H7 (cell line): ENCODE measurements around the gene GSG1L. TPM values are rescaled to one million over a fixed set of nuclear protein-coding genes. Genes with fewer than 3 reads are reported as not detected.
"Not testable (repeated sequence)": the region's sequence is repeated elsewhere in the genome, so short reads cannot be mapped to it uniquely, and the experiment has no call there.

ENCODE experiments used
- DNase-seq: peaks from one replicate; pipeline ENCODE4 v3.0.0; 2012
- H3K27me3 ChIP-seq: 2 replicates; pipeline ENCODE4 v1.6.0; 2011; ENCODE audit warnings: mild to moderate bottlenecking, low read length; ENCODE audit not compliant: control insufficient read depth, insufficient read depth
- H3K36me3 ChIP-seq: replicated peaks from 2 replicates; pipeline ENCODE4 v1.5.1; 2011; ENCODE audit warnings: low read length; ENCODE audit not compliant: control insufficient read depth, insufficient read depth
- H3K4me3 ChIP-seq: 2 replicates; pipeline ENCODE4 v1.5.1; 2011; ENCODE audit warnings: low read depth, mild to moderate bottlenecking, control low read depth, low read length, moderate library complexity; ENCODE audit not compliant: insufficient read depth
- total RNA-seq: library from RNA; depleted of rRNA; stranded (reverse); fragments of >200 nt; shearing (Covaris generic); gene quantifications from 2 replicates; pipeline ENCODE4 v1.2.3, GENCODE V29; 2014; rRNA removed

Gene GSG1L
- total RNA-seq, 1 experiment from 2014 or later: not detected

DNA sequence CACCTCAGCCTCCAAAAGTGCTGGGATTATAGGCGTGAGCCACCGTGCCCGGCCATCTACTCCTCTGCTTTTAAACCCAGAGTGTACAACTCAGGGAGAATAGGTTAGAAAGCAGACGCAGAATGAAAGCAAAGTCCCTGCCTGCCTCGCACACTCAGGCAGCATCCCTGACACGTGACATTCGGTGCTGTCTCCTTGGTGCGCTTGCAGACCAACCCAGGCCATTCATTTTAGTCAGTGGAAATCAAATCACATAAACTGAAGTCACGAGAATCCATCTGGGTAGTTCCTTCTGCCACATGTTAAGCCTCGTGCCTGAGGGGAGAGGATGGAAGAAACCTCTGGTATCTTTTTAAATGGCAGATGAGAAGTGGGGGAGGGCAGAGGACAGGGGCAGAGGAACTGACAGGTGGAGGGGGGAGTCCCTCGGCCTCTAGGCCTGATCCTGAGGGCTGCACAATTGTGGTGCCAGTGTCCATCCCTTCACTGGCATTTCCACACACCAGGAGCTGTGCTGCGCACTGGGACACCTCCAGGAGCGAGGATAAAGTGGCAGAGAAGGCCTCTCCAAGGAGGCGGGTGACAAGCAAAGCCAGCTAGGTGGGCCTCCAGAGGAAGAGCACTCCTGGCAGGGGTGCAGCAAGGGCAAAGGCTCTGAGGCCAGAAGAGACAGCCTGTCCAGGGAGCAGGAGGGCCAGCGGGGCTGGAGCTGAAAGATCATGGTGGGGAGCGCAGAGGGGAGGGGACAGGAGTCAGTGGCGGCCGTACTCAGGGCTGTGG is 317.2 kb downstream of the GSG1L start:
- Histone ChIP-seq H3K36me3 (no peaks in the 10 kb centered on the region), H3K4me3 (no peak overlapping the region), H3K27me3 (no peaks in the 10 kb centered on the region)
- no peak for DNase-seq

- no peak for DNase-seq
- no peak overlapping the region for H3K4me3 ChIP-seq
- H3K36me3 ChIP-seq: no peaks in the 10 kb centered on the region
- no peaks in the 10 kb centered on the region for H3K27me3 ChIP-seq
These were observed 318.2 kb downstream of the GSG1L start for GRCh38 chr16:27745348-27745747.

- DNase-seq: no peak
- Histone ChIP-seq H3K27me3 (no peaks in the 10 kb centered on the region), H3K36me3 (no peaks in the 10 kb centered on the region), H3K4me3 (no peak overlapping the region)
These were observed 319.6 kb downstream of the GSG1L start for GRCh38 chr16:27743963-27744362.

DNA sequence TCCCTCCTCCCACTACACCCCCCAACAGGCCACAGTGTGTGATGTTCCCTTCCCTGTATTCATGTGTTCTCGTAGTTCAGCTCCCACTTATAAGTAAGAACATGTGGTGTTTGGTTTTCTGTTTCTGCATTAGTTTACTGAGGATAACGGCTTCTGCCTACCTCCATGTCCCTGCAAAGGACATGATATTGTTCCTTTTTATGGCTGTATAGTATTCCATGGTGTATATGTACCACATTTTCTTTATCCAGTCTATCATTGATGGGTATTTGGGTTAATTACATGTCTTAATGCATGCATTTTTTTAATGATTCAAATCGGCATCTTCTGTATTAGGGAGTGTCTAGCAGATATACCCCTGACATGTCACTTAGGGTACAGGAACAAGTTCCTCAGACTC is 320.5 kb downstream of the GSG1L start:
- not testable (repeated sequence) for H3K4me3 ChIP-seq, H3K27me3 ChIP-seq, DNase-seq

GRCh38 chr16:27742333-27742732 is 321.2 kb downstream of the GSG1L start:
- DNase-seq: peak; percentile 25
- no peaks in the 10 kb centered on the region for H3K27me3 ChIP-seq
- H3K4me3 ChIP-seq: no peak overlapping the region
- H3K36me3 ChIP-seq: no peaks in the 10 kb centered on the region

More for the DNA sequence above, 320.5 kb downstream of the GSG1L start:
- not testable (repeated sequence) for H3K36me3 ChIP-seq

DNA sequence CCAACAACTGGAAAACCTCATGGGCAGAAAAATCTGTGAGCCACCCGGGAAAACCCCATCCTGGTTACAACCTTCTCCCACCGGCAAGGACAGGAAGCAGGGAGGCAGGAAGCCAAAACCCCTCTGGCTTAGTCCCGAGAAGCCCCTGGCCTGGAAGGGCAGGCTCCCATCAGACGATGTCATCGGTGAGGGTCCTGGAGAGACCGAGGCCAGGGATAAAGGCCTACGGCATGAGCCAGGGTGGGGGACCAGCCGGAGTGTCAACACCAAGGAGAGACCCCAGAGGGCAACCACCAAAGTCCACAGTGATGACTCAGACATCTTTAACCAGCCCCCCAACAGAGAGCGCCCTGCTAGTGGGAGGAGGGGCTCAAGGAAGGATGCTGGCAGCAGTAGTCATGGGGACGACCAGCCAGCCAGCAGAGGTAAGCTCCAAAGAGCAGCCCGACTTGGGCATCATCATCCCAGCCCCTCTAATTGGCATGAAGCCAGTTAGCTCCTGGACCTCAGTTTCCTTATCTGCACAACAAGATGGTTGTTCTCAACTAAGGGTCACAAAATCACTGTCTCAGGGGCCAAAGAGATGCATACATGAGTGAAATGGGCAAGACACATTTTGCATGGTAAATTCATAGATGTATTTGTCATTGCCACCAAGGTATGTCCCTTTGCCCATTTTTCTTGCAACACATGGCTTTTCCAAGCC is 322.9 kb downstream of the GSG1L start:
- Histone ChIP-seq H3K27me3 (no peaks in the 10 kb centered on the region), H3K36me3 (no peaks in the 10 kb centered on the region), H3K4me3 (no peak overlapping the region)
- DNase-seq: peak; percentile 29

GRCh38 chr16:27739606-27740357 is 323.7 kb downstream of the GSG1L start:
- H3K4me3 ChIP-seq: no peak overlapping the region
- no peaks in the 10 kb centered on the region for H3K27me3 ChIP-seq
- no peaks in the 10 kb centered on the region for H3K36me3 ChIP-seq
- no peak for DNase-seq

- Histone ChIP-seq H3K4me3 (no peak overlapping the region), H3K36me3 (no peaks in the 10 kb centered on the region), H3K27me3 (no peaks in the 10 kb centered on the region)
- no peak for DNase-seq
These were observed 324.9 kb downstream of the GSG1L start for GRCh38 chr16:27738596-27738995.

Other genes starting within 250 kb of the GSG1L start
- 159 and 188 TPM in 2 replicates for gene XPO6, start 148.3 kb upstream of the GSG1L start, total RNA-seq
- 23.6 and 26.0 TPM in 2 replicates for gene SBK1, start 228.8 kb upstream of the GSG1L start, total RNA-seq